Stimulated activated memory B cell treated with anti-CD40 and anti-IgM and Interleukin-4, amounts not matched to agents 10 μg/mL and 1 μg/mL and 100 μg/mL, for 72 hours (primary cell): ENCODE measurements around the gene TRAPPC4.
"Not testable (repeated sequence)": the region's sequence is repeated elsewhere in the genome, so short reads cannot be mapped to it uniquely, and the experiment has no call there.

Experiments
- ATAC-seq: fragments of 150-1000 bp; cut with Tn5 transposase; 2 replicates; pipeline ENCODE4 v1.10.0; 2021
- H3K27ac Mint-ChIP-seq: one replicate; pipeline ENCODE4 v1.8.0; 2022; ENCODE audit warnings: mild to moderate bottlenecking, mixed read lengths
- H3K27me3 Mint-ChIP-seq: one replicate; pipeline ENCODE4 v1.8.0; 2022; ENCODE audit warnings: mixed read lengths
- H3K36me3 Mint-ChIP-seq: one replicate; pipeline ENCODE4 v1.8.0; 2022; ENCODE audit warnings: mixed read lengths
- H3K4me1 Mint-ChIP-seq: one replicate; pipeline ENCODE4 v1.8.0; 2022; ENCODE audit warnings: mixed read lengths
- H3K4me3 Mint-ChIP-seq: one replicate; pipeline ENCODE4 v1.8.0; 2022; ENCODE audit warnings: mild to moderate bottlenecking, moderate library complexity, mixed read lengths
- H3K9me3 Mint-ChIP-seq: one replicate; pipeline ENCODE4 v1.8.0; 2022; ENCODE audit warnings: mixed read lengths

The TRAPPC4 gene

DNA sequence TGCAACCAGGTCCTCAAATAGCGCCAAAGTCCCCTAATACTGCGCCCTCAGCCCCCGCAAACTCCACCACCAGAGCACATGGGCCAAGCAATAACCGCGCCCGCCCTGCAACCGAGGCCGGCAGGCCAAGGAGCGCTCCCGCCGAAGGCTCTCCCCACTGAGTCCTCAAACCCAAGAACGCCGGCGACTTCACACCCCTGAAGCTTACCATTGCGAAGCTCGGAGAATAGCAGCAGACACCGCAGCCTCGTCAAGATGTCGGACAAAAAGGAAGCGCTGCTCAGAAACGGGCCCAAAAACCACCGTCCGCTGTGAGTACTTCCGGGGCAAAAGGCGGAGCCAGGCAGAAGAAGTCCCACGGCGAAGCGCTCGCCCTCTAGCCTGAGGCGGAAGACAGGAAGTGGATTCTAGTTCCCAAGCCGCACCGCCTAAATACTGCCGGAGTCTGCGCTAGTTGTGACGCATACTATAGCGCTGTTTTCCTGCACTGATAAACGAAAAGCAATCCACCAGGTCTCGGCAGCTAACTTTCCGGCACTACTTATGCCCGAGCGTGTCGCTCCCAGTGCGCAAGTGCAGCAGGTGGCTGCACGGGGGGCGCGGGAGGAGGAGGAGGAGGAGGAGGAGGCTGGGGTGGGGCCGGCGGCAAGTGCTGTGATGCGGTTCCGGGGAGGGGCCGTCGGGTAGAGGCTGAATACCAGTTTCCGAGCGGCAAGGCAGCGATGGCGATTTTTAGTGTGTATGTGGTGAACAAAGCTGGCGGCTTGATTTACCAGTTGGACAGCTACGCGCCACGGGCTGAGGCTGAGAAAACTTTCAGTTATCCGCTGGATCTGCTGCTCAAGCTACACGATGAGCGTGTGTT, at the start of gene TRAPPC4, which contains the start of gene RPS25:
Gene TRAPPC4 (plus strand): TSS at position 693 of the 865 bp plus-strand sequence. CDS start 30 bp downstream, at position 723.
Gene RPS25 (minus strand): TSS at position 270 of the 865 bp plus-strand sequence. CDS start 59 bp downstream, at position 211.
- H3K4me1 Mint-ChIP-seq: peaks cover 27% of the 10 kb centered on the region
- peak within 1 kb of the TSS; percentile 95 for H3K4me3 Mint-ChIP-seq
- peak; percentile 97 for ATAC-seq
- H3K9me3 Mint-ChIP-seq: no peaks in the 10 kb centered on the region
- peak within 1 kb of the TSS; percentile 95 for H3K27ac Mint-ChIP-seq
- H3K36me3 Mint-ChIP-seq: peaks cover 57% of the 10 kb centered on the region
- no peaks in the 10 kb centered on the region for H3K27me3 Mint-ChIP-seq

DNA sequence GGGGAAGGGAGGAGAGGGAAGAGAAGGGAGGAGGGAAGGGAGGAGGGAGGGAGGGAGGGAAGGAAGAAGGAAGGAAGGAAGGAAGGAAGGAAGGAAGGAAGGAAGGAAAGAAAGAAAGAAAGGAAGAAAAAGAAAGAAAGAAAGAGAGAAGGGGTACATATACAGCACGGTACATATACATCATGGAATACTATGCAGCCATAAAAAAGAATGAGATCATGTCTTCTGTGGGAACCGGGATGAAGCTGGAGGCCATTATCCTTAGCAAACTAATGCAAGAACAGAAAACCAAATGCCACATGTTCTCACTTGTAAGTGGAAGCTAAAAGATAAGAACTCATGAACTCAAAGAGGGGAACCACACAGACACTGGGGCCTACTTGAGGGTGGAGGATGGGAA, 49.1 kb upstream of the TRAPPC4 start:
- H3K36me3 Mint-ChIP-seq, H3K4me1 Mint-ChIP-seq, H3K4me3 Mint-ChIP-seq, ATAC-seq, H3K9me3 Mint-ChIP-seq, H3K27ac Mint-ChIP-seq: not testable (repeated sequence)
- peaks cover 36% of the 10 kb centered on the region for H3K27me3 Mint-ChIP-seq

DNA sequence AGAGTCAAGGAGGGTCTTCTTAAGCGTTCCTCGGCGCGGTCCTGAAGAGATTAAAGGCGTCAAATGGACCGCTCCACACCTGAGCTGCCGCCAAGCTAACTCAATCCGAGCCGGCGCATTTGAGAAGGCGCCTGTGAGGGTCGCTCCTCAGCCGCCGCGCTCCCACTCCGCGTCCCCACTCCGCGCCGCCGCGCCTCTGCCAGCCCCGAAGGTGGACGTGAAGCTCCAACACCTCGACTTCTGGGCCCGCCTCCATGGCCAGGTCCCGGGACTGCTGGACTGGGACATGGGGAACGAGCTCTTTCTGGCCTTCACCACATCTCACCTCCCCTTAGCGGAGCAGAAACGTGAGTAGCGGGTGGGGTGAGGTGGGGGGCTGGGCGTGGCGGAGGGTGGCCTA, 46.9 kb upstream of the TRAPPC4 start, which contains the start of gene FOXR1:
Gene FOXR1 (plus strand): TSS at position 116 of the 400 bp plus-strand sequence. CDS start 171 bp downstream, at position 287.
- H3K27ac Mint-ChIP-seq: no peak within 1 kb of the TSS
- ATAC-seq: no peak
- H3K27me3 Mint-ChIP-seq: peaks cover 56% of the 10 kb centered on the region
- no peaks in the 10 kb centered on the region for H3K4me1 Mint-ChIP-seq
- no peaks in the 10 kb centered on the region for H3K36me3 Mint-ChIP-seq
- peaks cover 3% of the 10 kb centered on the region for H3K9me3 Mint-ChIP-seq
- H3K4me3 Mint-ChIP-seq: no peak within 1 kb of the TSS

DNA sequence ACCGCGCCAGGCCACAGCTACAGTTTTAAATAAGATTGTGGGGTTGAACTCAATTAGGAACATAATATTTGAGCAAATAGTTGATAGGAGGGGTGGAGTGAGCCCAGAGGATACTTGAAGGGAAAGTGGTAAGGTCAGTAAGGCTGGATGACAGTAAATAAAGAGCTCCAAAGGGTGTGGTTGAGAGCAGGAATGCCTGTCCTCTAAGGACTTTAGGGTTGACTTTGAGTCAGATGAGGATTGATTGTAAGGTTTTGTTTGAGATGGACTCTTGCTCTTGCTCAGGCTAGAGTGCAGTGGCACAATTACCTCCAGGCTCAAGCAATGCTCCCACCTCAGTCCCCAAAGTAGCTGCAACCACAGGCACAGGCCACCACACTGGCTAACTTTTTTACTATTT, 44.6 kb upstream of the TRAPPC4 start:
- no peaks in the 10 kb centered on the region for H3K4me1 Mint-ChIP-seq
- H3K9me3 Mint-ChIP-seq: peaks cover 3% of the 10 kb centered on the region
- H3K27me3 Mint-ChIP-seq: peaks cover 66% of the 10 kb centered on the region
- H3K36me3 Mint-ChIP-seq: no peaks in the 10 kb centered on the region
- ATAC-seq: no peak
- H3K27ac Mint-ChIP-seq: no peak overlapping the region
- no peak overlapping the region for H3K4me3 Mint-ChIP-seq

- no peaks in the 10 kb centered on the region for H3K36me3 Mint-ChIP-seq
- peaks cover 69% of the 10 kb centered on the region for H3K27me3 Mint-ChIP-seq
- H3K9me3 Mint-ChIP-seq: no peaks in the 10 kb centered on the region
- ATAC-seq: no peak
- H3K27ac Mint-ChIP-seq: no peak overlapping the region
- H3K4me3 Mint-ChIP-seq: no peak overlapping the region
- peaks cover 6% of the 10 kb centered on the region for H3K4me1 Mint-ChIP-seq
These were observed 42.5 kb upstream of the TRAPPC4 start for GRCh38 chr11:118975771-118976709.

GRCh38 chr11:118979434-118979833, 39.1 kb upstream of the TRAPPC4 start:
- peaks cover 57% of the 10 kb centered on the region for H3K27me3 Mint-ChIP-seq
- no peak overlapping the region for H3K4me3 Mint-ChIP-seq
- no peak overlapping the region for H3K27ac Mint-ChIP-seq
- no peak for ATAC-seq
- no peaks in the 10 kb centered on the region for H3K36me3 Mint-ChIP-seq
- peaks cover 6% of the 10 kb centered on the region for H3K4me1 Mint-ChIP-seq
- no peaks in the 10 kb centered on the region for H3K9me3 Mint-ChIP-seq

- Mint-ChIP-seq H3K4me1 (peaks cover 6% of the 10 kb centered on the region), H3K27ac (no peak overlapping the region), H3K27me3 (peaks cover 48% of the 10 kb centered on the region), H3K9me3 (no peaks in the 10 kb centered on the region), H3K4me3 (no peak overlapping the region), H3K36me3 (no peaks in the 10 kb centered on the region)
- ATAC-seq: no peak
These were observed 38.2 kb upstream of the TRAPPC4 start for GRCh38 chr11:118980191-118980881.

DNA sequence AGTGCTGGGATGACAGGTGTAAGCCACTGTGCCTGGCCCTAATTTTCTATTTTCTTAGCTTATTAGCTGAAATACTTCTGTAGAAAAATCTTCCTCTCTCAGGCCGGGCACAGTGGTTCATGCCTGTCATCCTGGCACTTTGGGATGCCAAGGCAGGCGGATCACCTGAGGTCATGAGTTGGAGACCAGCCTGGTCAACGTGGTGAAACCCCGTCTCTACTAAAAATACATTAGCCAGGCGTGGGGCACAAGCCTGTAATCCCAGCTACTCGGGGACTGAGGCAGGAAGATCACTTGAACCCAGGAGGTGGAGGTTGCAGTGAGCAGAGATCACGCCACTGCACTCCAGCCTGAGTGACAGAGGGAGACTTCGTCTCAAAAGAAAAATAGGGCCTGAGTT, 34.2 kb upstream of the TRAPPC4 start:
- H3K4me3 Mint-ChIP-seq, H3K4me1 Mint-ChIP-seq, ATAC-seq, H3K36me3 Mint-ChIP-seq, H3K9me3 Mint-ChIP-seq, H3K27ac Mint-ChIP-seq: not testable (repeated sequence)
- H3K27me3 Mint-ChIP-seq: peaks cover 14% of the 10 kb centered on the region

- Mint-ChIP-seq H3K27ac (no peak overlapping the region), H3K36me3 (no peaks in the 10 kb centered on the region), H3K27me3 (peaks cover 10% of the 10 kb centered on the region), H3K4me1 (peaks cover under 1% of the 10 kb centered on the region), H3K4me3 (no peak overlapping the region), H3K9me3 (no peaks in the 10 kb centered on the region)
- ATAC-seq: no peak
These were observed 33.7 kb upstream of the TRAPPC4 start for GRCh38 chr11:118984825-118985224.

DNA sequence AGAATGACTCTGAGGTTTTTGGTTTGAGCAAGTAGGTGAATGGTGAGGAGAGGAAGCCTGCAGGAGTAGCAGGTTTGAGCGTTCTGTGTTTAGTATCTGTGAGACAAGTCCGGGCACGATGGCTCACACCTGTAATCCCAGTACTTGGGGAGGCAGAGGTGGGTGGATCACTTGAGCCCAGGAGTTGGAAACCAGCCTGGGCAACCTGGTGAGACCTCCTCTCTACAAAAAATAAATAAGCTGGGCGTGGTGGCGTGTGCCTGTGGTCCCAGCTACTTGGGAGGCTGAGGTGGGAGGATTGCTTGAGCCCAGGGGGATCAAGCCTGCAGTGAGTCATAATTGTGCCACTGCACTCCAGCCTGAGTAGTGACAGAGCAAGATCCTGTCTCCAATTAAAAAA, 30.3 kb upstream of the TRAPPC4 start:
- Mint-ChIP-seq H3K4me1 (no peaks in the 10 kb centered on the region), H3K27ac (no peak overlapping the region), H3K4me3 (no peak overlapping the region), H3K27me3 (no peaks in the 10 kb centered on the region), H3K36me3 (peaks cover 14% of the 10 kb centered on the region), H3K9me3 (no peaks in the 10 kb centered on the region)
- ATAC-seq: no peak

- not testable (repeated sequence) for H3K27me3 Mint-ChIP-seq, H3K4me3 Mint-ChIP-seq, ATAC-seq, H3K27ac Mint-ChIP-seq, H3K4me1 Mint-ChIP-seq, H3K9me3 Mint-ChIP-seq
- H3K36me3 Mint-ChIP-seq: peaks cover 14% of the 10 kb centered on the region
These were observed 27.0 kb upstream of the TRAPPC4 start for GRCh38 chr11:118991486-118992038.

- H3K36me3 Mint-ChIP-seq: peaks cover 18% of the 10 kb centered on the region
- peak; percentile 45 for ATAC-seq
- peak overlapping the region; percentile 100 for H3K4me3 Mint-ChIP-seq
- no peaks in the 10 kb centered on the region for H3K27me3 Mint-ChIP-seq
- H3K27ac Mint-ChIP-seq: peak overlapping the region; percentile 94
- H3K9me3 Mint-ChIP-seq: no peaks in the 10 kb centered on the region
- H3K4me1 Mint-ChIP-seq: peaks cover 41% of the 10 kb centered on the region
These were observed 21.5 kb upstream of the TRAPPC4 start for GRCh38 chr11:118996926-118997626.

DNA sequence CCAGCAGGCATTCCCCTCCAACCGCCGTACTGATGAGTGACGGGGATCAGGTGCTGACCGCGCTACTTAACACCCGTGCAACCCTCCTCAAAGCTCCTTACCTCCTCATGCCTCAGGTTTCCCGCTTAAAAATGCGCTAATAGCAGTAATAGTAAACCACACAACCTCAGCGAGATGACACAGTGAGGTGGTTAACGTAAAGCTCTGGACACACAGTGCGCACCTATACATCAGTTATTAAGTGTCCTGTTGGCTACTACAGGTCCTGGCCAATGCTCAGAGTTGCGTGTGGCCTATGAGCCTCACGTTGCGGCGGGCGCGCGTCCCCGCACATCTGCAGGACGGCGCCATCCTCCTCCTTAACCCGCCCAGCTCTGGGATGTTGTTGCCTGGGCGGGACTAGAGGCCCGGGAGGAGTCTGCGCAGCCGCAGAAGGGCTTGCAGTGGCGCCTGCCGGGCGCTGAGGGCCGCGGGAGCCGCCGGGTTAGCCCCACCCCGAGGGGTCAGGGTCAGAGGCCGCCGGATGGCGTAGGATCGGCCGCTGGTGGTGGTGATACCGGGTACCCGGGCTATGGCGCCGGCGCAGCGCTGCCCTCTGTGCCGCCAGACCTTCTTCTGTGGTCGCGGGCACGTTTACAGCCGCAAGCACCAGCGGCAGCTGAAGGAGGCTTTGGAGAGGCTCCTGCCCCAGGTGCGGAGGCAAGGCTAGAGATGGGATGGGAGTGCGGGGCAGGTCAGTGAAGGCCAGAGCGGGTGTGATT, 20.8 kb upstream of the TRAPPC4 start, which contains the start of gene CENATAC:
Gene CENATAC (plus strand): TSS at position 512 of the 761 bp plus-strand sequence. CDS start 60 bp downstream, at position 572.
- H3K27ac Mint-ChIP-seq: peak within 1 kb of the TSS; percentile 94
- ATAC-seq: peak; percentile 99
- H3K9me3 Mint-ChIP-seq: no peaks in the 10 kb centered on the region
- H3K27me3 Mint-ChIP-seq: no peaks in the 10 kb centered on the region
- peaks cover 41% of the 10 kb centered on the region for H3K4me1 Mint-ChIP-seq
- H3K36me3 Mint-ChIP-seq: peaks cover 20% of the 10 kb centered on the region
- peak within 1 kb of the TSS; percentile 100 for H3K4me3 Mint-ChIP-seq
